Airway epithelial cell (primary cell): ENCODE data around the gene SFMBT1. TPM values are rescaled to one million over a fixed set of nuclear protein-coding genes. Genes with fewer than 3 reads are reported as not detected.

Source experiments
- total RNA-seq: library from RNA; depleted of rRNA; stranded (reverse); fragments of >200 nt; gene quantifications from 2 replicates; pipeline ENCODE4 v1.2.3, GENCODE V29; 2015

SFMBT1 gene
- 3.5 and 5.6 TPM in 2 replicates for total RNA-seq

GRCh38 chr3:53045518-53046170, at the start of gene SFMBT1:
SFMBT1 (minus strand) TSS chr3:53046073; CDS start chr3:52969128, 76,945 bp downstream.

DNA sequence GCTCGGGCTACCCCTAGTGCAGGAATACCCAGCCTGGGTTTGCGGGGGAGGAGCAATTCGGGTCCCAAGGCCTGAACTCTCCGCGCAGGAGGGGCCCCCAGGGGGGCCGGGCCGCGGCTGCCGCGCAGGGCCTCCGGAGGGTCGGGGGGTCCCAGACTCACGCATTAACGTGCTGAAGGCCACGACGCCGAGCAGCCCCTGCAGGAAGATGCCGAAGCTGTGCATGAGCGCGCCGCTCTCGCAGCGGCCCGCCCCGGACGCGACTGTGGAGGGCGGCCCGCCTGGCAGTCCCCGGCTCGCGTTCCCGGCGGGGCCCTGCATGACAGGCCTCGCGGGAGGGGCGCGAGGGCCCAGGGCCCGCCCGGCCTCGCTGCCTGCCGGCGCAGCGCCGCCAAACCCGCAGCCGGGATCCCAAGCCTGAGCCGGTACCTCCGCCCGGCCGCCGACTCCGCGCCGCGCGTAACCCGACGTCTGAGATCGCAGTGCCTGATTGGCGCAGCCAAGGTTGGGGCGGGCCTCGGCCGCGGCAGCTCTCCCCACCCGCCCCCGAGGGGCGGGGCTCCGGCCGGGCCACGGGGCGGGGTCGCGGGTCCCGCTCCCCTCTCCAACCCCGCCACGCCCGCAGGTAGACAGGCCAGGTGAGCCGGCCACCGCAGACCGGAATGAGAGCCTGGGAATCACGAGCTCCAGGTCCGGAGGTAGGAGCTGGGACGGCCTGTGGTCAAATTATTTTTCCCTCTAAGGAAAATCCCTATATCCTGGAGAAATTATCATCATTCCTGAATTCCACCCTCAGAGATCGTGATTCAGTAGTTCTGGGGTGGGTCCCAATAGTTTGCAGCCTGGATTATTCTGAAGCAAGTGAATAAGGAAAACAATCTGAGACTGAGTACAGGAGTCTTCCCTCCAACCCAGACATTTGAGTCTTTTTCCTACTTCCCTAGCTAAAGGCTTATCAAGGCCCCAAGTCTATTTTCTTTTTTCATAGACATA, 148.4 kb downstream of the SFMBT1 start, which contains the start of gene STIMATE:
Gene STIMATE (minus strand): TSS at position 419 of the 993 bp plus-strand sequence. CDS start 98 bp downstream, at position 321.

Other genes starting within 250 kb of the SFMBT1 start
- not detected in 2 replicates for gene ITIH4, start 215.4 kb downstream of the SFMBT1 start, total RNA-seq
- gene MUSTN1, start 211.1 kb downstream of the SFMBT1 start, total RNA-seq: 0.79 TPM in 1 of 2 replicates, not detected in the other
- 11.9 and 13.8 TPM in 2 replicates for gene STIMATE, start 148.5 kb downstream of the SFMBT1 start, total RNA-seq
- gene RFT1, start 84.4 kb upstream of the SFMBT1 start, total RNA-seq: 21.0 and 28.8 TPM in 2 replicates
- 11.2 and 13.5 TPM in 2 replicates for gene PRKCD, start 115.1 kb upstream of the SFMBT1 start, total RNA-seq
- gene TKT, start 209.9 kb upstream of the SFMBT1 start, total RNA-seq: 553 and 737 TPM in 2 replicates